ENCODE results near the gene SMIM44.
"Not testable (repeated sequence)": the region's sequence is repeated elsewhere in the genome, so short reads cannot be mapped to it uniquely, and the experiment has no call there.

Gene SMIM44

DNA sequence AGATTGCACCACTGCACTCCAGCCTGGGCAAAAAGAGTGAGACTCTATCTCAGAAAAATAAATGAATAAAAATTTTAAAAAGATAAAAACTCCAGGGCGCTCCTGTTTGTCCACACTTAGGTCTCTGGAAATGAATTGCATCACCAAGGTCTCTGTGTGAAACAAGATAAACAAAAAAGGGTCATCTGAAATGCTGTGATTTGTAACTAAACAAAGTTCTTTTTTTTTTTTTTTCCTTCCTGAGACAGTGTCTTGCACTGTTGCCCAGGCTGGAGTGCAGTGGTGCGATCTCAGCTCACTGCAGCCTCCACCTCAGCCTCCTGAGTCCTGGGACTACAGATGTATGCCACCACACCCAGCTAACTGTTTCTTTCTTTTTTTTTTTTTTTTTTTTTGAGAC, 34.4 kb upstream of the SMIM44 start:
- no peak for DNase-seq

DNA sequence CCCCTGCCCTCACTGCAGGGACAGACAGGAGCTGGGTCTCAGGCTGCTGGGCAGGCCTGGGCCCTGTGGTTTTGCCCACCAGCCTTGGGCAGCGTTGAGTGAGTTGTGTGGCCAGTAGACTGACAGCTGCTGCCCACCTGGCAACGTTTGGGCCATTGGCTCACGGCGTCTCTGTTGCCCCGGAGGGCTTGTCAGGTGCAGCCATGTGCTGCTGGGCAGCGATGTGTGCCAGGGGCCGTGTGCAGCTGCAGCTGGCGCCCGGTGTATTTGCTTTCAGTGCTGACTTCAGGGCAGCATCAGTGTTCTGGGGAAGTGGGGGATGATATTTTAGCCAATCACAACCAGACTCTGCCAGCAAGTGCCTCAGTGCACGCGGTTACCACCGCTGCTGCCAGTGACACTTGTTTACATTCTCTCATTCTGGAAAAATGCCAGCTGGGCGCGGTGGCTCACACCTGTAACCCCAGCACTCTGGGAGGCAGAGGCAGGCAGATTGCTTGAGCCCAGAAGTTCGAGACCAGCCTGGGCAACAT, 33.5 kb upstream of the SMIM44 start:
- DNase-seq: peak; percentile 81

DNA sequence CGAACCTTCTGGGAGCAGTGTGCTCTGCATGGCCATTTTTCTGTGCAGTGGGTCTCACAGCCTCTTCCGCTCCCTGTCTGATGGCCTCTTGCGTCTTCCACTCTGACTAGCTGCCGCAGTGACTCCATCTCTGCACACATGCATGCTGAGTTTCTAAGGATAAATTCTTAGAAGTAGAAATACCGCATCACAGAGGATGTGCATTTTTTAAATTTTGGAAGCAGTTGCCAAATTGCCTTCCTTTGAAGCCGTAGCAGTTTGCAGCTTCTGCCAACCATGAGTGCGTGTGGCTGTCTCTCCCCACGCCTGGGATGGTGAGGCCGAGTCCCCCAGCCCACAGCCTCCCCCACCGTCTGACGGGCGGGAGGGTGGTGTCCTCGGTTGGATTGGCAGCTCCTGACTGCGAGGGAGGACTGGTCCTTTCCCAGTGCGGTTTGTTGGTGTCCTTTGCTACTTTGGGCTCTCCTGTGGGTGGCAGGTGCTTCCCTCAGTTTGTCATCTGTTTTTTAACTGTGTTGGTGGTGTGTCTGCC, 32.7 kb upstream of the SMIM44 start:
- DNase-seq: no peak

DNA sequence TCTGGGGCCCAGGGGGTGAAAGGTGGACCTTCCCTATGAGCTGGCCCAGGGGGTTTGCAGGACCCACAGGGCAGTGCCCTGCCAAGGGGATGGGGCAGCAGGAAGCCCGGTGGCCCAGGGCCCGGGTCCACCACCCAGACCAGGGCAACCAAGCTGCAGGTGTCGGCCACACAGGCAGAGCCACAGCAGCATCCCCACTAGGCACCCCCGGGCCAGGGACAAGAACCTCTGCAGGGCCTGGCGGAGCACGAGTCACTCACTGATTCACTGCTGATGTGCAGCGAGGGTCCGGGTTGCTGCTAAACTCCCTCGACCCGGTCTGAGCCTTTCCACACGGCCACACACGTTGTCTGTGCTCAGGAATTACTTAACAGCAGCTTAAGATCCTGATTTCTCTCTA, 31.7 kb upstream of the SMIM44 start:
- DNase-seq: no peak

DNA sequence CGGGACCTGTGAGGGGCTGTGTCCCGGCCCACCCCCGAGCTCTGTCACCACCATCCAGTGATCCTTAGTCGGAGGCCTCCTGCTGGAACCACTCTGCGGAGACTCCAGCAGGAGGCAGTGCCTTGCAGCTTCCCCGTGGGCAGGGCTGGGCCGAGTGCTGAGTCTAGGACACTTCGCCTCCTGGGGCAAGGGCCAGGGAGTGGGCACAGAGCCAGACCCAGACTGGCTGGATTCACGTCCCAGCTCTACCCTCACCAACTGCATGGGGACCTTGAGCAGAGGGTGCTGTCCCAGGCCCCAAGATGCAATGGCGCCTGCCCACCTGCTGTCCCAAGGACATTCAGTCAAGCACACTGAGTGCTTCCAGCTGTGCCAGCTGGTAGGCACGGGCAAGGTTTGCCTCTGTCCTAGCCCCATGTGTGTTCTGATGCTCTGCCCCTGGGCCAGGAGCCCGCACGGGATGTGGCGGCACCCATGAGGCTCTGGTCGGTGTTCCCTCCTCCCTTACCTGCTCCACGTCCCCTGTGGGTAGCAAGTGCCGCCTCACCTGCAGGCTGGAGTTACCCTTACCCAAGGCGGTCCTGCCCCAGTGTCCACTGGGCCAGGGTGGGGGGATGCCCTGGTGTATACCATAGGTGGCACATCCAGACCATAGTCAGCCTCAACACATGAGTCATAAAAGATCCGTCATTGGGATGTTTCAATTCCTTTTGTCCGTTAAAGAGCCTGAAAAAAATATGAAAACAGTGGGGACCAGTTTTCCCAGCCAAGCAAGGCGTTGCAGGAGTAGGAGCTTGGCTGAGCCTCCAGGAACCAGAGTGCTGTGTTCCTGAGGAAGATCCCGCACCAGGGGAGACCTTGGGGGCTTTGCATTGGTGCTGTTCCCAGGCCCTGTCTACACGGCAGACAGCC, 30.2 kb upstream of the SMIM44 start:
- no peak for DNase-seq

DNA sequence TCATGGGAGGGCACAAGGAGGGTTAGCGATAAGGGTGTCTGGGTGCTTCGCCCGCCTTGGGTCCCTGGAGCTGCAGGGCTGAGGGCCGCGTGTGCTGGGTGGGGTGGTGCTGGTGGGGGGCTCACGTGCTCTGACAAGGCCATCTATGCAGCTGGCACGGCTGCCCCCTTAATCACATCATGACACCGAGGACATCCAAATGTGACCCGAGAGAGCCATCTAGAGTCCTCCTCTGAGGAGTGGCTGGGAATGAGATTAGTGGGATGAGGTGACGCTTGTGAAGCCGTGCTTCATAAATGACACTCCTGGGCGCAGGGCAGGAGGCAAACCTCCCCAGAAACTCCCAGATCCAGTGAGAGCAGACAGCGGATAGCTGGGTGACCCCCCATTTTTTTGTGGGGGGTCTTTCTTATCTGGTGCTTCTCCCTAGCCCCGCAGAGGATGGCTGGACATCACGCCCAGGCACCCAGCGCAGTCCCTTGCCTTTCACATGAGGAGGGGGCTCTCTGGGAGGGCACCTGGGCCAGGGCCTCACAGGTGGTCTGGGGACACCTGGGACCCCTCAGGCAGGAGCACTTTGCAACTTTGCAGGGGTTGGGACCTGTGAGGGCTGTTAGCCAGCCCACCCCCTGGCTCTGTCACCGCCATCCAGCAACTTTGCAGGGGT, 29.5 kb upstream of the SMIM44 start:
- DNase-seq: no peak

DNA sequence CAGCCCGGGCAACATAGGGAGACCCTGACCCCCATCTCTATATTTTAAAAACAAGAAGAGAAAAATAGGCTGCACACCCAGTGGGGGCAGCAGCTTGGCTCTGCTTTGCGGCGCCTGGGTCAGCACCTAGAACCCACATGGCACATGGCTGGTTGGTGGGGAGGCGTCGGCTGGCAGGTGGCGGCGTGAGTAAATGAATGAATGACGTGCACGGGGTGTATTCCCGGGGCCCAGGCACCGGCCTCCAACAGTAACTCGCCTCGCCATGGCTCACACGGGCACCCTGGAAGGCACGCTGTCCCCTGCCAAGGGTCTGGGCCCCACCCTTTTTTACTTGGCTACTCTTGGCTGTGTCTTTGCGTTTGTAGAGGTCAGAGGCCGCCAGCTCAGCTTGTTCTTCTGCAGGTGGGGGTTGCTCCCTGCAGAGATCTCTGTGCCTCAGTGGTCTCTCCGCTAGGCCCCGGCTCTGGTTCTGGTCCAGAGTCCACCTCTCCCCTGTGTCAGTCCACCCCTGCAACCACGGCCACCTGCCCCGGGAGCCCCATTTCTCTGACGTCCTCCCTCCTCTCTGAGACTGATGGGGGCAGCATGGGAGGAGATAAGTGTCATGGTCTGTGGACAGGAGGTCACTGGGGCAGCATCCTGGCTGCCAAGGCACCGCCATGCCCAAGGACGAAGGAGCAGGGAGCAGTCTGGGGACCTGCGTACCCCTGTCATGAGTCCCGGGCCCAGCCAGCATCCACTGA, 28.4 kb upstream of the SMIM44 start:
- no peak for DNase-seq

DNA sequence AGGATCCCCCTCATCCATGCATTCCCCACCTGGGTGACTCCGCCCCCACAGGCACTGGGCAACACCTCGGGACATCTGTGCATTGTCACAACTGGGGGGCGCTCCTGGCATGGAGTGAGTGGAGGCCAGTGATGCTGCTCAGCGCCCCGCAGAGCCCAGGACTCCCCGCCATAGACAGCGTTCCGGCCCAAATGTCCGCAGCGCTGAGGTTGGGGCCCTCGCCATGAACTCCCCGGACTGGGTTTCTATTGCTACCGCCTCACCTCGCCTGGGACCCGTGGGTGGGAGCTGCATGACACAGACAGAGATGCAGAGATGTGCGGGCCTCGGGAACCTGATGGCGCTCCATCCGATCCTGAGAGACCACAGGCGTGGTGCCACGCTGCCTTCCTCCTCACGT, 27.5 kb upstream of the SMIM44 start:
- DNase-seq: no peak

DNA sequence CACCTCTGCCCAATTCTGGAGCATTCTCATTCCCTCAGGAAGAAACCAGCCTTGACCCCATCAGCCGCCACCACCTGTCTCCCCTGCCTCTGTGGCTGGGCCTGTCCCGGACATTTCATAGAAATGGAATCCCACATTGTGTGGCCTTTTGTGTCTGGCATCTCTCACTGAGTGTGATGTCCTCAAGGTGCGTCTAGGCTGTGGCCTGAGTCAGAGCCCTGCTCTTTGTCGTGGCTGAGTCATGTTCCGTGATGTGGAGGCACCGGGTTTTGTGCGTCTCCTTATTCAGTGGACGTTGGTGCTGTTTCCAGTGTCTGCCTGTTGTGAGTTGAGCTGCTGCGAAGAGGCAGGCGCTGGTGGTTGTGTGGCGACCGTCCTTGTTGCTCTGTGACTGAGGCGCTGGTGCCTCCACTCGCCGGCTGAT, 26.3 kb upstream of the SMIM44 start:
- no peak for DNase-seq

DNA sequence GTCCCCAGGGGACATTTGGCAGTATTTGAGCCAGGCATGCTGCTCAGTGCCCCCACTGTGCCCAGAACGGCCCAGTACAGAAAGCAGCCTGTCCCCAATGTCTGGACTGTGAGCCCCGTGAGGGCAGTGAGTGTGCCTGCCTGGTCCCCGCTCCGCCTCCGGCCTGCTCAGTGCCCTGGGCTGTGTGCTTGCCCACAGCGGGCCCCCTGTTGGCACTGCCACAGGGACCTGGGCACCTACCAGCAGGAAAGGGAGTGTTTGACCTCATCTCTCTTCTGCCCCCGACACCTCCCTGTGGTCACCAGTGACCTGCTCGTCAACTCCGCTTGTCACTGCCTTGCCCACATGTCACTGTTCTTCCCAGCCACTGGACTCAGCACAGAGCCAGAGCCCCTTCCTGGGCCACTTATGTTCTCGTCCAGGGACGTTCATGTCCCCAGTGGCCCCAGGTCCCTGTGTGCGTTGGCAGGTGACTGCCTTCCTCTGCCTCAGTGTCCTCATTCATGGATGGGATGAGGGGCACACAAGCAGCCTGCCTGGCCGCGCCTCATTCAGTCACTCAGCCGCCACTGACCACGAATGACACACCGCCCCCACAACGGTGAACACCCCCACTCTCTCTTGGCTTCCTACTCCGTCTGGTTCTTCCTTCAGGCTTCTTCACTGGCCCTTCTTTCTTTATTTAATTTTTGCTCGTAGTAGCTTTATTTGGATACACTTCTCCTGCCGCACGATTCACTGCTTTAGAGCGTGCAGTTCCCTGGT, 25.7 kb upstream of the SMIM44 start:
- DNase-seq: no peak

DNA sequence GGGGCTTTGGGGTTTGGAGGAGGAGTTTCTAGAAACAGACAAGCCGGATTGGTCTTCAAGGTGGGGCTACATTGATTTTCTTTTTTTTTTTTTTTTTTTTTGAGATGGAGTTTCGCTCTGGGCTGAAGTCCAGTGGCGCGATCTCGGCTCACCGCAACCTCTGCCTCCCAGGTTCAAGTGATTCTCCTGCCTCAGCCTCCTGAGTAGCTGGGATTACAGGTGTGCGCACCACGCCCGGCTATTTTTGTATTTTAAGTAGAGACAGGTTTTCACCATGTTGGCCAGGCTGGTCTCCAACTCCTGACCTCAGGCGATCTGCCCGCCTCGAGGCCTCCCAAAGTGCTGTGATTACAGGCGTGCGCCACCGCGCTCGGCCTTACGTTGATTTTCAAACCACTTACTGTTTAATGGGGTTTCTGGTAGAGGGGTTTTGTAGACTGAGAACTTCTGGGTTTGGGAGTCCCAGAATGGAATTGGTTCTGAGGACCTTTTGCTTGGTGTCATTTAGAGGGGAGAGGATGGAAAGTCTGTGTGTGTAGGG, 24.9 kb upstream of the SMIM44 start:
- DNase-seq: not testable (repeated sequence)

DNA sequence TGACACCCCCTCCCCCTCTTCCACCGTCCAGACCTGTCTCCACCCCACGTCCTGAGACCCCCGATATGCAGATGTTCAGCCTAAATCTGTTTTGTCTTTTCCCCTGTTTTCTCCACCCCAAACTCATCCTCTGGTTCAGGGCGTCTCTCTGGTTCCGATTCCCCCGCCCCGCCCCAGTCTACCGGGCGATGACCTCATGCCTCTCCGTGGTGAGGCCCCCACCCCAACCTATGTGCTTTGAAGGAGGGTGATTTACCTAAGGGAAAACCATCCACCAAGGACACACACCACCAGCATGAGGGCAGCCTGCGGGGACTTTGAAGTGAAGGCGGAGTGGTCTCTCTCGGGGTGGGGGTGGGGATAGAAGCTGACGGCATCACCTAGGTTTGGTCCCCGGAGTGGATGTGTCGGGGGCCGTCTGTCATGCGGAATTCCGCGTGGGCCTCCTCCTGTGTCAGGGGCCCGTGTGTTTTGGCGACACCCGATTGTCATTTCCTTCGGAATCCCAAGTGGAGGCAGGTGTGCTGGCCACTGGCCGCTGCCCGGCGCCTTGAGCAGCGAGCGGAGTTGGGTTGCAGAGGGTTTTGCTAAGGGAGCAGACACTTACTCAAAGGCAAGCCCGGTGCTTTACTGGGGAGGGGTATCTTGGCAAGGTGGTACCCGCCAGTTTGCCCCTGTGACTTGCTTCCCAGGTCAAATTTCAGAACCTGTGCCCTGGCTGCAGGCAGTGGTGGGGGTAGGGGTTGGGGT, 24.3 kb upstream of the SMIM44 start:
- DNase-seq: no peak

DNA sequence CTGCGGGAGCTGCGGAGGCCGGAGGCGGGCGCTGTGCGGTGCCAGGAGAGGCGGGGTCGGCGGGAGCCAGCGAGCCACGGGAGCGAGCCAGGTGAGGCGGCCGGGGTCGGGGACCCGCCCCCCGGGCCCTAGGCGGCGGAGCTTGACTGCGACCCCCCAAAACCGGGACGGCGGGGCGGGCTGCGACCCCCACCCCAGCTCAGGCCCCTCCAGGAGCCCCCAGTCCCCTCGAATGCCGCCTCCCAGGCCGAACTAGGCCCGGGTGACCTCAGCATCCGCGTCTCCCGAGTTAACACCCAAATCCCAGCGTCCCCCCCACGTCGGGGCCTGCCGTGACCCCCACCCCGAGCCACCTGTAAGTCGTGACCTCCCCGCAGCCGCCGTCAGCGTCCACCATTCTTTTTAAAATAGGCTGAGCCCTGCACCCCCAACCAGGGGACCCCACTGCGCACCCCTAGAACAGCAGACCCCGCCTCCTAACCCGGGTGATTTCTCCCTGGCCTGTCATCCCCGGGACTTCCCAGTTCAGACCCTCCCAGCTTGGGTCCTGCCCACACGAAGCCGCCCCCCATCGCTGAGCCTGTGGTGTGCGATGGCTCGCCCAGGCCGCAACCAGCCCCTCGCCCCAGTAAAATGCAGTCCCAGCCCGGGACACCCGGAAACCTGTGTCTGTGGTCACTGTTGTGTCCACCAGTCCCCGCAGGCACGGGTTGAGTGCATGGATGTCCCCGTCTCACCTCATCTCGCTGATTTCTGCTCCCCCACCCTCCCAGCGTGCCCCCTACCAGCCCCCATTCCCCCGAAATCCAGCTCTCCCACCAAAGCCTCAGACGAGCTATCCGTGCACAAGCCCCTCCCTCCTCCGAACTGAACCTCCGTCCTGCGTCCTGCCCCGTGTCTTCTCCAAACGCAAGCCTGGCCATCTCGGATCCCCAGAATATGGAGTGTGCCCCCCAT, 23.4 kb upstream of the SMIM44 start:
- DNase-seq: no peak

DNA sequence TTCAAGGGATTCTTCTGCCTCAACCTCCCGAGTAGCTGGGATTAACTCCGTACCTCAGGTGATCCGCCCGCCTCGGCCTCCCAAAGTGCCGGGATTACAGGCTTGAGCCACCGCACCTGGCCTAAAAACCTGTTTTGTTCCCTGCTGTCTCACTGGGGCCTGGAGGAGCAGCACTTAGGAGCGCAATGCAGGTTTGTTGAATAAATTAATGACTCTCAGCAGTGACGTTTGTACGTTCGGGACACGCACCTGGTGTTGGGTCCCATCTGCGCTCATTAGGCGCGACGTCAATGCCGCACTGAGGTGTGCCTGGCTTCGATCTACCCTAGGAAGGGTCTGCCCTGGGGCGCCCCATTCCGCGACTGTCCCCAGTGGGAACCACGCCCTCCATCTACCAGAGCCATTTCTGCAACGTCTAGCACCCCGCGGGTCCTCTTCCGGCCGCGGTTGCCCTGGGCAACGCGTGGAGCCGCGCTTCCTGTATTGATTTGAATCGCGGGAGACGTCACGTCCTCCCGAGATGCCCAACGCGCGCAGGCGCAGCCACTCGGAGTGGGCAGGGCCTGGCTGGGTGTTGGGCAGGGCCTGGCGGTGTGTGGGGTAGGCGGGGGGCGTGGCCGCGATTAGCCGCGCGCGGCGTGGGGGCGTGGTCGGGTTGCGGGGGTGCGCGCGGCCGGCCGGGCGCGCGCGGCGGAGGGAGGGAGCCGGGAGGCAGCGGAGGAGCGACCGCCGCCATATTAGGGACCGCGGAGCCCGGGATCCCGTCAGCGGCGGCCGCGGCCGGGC, 22.6 kb upstream of the SMIM44 start, which contains the start of gene FZR1:
TSS of gene FZR1 (plus strand) at position 714 of the 786 bp plus-strand sequence. CDS start 16,679 bp downstream, outside the sequence.
- peak; percentile 97 for DNase-seq

DNA sequence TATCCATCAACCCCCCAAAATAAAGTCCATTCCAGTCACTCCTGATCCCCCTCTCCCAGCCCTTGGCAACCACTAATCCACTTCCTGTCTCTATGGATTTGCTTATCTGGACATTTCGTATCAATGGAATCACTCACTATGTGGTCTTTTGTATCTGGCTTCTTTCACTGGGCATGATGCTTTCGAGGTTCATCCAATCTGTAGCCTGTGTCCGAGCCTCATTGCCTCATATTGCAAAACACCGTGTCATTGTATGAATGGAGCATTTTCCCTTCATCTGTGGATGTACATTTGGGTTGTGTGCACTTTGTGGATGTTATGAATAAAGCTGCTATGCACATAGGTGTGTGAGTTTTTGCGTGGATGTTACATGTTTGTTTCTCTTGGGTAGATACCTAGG, 21.5 kb upstream of the SMIM44 start:
- DNase-seq: no peak

DNA sequence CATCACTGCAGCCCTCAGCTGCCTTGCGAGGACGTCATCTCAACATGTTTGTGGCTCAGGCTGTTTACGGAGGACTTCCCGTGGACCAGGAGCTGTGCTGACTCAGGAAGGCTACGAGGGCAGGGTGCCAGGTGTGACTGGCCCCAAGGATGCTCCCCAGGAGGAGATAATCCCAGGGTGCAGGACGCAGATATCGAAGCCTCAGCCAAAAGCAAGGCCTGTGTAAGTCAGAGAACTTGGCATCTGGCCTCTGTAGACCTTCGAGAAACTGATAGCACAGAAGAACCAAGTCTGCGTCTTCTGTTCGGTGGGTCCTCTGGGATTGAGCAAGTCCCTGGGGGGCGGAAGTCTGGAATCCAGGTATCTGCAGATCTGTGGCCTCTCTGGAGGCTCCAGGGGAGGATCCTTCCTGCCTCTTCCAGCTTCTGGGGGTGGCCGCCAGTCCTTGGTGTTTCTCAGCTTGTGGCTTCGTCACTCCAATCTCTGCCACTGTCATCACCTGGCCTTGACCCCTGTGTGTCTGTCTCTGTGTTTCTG, 19.9 kb upstream of the SMIM44 start:
- DNase-seq: no peak

DNA sequence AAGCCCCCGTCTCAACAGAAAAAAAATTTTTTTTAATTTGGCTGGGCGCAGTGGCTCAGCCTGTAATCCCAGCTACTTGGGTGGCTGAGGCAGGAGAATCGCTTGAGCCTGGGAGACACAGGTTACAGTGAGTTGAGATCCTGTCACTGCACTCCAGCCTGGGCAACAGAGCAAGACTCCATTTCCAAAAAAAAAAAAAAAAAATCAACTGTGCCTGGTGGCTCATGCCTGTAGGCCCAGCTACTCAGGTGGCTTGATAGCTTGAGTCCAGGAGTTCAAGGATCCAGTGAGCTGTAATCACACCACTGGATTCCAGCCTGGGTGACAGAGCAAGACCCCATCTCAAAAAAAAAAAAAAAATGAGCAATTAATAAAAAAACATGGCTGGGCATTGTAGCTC, 18.5 kb upstream of the SMIM44 start:
- DNase-seq: no peak

DNA sequence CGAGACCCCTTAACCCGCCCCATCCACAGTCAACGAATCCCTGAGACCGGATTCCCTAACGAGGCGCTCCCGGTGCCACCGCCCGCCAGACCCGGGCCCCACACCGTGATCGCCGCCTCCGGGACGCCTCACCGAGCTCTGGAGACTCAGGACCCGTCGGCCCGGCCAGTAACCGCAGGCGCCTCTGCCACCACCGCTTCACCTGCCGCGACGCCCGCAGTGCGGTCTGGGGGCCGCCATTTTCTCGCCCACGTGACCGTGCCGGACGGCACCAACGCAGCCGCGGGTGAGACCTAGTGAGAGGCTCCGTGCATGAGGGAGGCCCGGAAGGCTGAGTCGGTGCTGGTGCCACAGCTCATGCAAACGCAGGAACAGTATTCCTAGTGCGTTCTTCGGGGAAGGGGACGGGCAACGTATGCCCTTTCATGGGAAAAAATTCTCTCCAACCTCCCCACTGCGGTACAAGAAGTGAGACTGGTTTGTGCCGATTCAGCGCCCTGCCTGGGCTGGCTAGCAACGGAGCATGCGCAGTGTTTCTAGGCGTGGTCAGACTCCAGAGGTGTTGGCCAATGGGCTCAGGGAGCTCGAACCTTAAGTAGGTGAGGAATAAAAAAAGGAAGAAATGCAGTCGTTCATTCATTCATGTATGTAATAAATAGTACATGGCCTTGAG, 17.3 kb upstream of the SMIM44 start, which contains the start of gene DOHH:
TSS of gene DOHH (minus strand) at position 246 of the 673 bp plus-strand sequence. CDS start 3,860 bp downstream, outside the sequence.
- DNase-seq: peak; percentile 94
